ENCODE data around the gene MAP4.
A peak's percentile ranks its signal among the peaks of the same experiment; 100 is the strongest.
"Not testable (repeated sequence)": the region's sequence is repeated elsewhere in the genome, so short reads cannot be mapped to it uniquely, and the experiment has no call there.

The MAP4 gene

GRCh38 chr3:48015431-48016180 is 610 bp downstream of the MAP4 start:
- DNase-seq, result no peak

GRCh38 chr3:48014358-48014757 is 1.9 kb downstream of the MAP4 start:
- no peak for DNase-seq

GRCh38 chr3:48013288-48013980 is 2.8 kb downstream of the MAP4 start:
- no peak for DNase-seq

DNA sequence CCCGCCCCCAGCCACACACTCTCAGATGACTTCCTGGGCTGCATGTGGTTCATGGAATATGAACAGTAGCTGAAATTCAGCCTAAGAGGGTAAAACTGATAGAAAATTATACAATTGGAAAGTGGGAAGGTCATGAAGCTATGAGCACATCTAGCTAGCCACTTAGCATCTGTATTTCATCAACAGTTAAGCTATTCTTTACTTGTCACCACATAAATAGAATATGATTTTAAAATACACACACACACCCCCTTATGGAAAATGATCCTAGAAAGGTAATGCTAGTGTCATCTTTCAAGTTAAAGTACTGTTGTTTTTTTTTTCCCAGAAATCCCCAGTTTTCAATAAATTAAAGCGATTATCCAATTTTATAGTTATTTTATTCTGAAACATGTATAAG is 3.6 kb downstream of the MAP4 start:
- no peak for DNase-seq

- not testable (repeated sequence) for DNase-seq
These were observed 8.2 kb downstream of the MAP4 start for GRCh38 chr3:48008066-48008465.

- not testable (repeated sequence) for DNase-seq
These were observed 8.9 kb downstream of the MAP4 start for GRCh38 chr3:48007361-48007760.

GRCh38 chr3:48006794-48007193 is 9.4 kb downstream of the MAP4 start:
- DNase-seq, result not testable (repeated sequence)

DNA sequence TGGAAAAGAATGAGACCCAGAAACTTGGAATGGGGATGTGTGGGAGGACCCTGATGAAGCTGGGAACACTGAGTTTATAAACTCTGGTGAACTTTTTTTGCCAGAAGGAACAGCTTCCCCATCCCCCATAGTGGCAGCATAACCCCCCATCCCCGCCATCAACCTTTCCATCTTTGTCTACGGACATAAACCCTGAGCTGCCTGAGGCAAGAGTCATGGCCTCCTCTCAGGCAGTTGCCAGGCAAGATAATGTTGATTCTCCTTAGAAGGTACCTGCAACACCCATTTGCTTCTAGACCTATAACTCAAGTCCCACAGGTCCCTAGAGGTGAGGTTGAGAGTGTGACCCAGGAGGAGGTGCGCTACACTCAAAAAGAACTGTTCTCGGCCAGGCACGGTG is 11.5 kb downstream of the MAP4 start:
- no peak for DNase-seq

- no peak for DNase-seq
These were observed 13.4 kb downstream of the MAP4 start for GRCh38 chr3:48002787-48003186.

DNA sequence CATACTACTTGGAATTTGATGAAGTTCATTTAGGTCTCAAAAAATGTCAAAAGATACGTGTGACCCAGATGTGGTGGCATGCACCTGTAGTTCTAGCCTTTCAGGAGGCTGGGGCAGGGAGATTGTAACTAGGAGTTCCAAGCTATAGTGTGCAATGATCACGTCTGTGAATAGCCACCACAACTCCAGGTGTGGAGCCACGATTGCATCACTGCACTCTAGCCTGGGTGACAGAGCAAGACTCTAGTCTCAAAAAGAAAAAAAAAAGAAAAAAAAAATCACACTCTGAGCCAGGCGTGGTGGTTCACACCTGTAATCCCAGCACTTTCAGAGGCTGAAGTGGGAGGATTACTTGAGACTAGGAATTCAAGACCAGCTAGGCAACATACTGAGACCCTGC is 14.2 kb downstream of the MAP4 start:
- DNase-seq, result no peak

DNA sequence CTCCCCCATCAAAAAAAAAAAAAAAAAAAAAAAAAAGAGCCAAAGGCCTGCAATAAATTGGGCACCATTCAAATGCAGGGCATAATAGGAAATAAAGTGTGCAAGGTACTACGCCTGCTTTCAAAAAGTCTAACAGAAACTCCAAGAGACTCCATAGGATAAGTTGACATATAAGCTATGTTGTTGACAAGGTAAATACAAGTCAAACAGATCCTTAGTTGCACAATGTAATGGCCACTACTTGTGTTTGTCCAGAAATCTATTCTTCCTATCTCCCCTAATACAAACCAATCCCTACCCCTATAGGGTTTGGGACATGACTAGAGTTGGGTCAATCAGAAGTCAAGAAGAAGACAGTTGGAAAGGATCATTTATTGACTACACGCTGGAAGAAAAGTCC is 16.0 kb downstream of the MAP4 start:
- DNase-seq, result no peak

- DNase-seq, result no peak
These were observed 19.8 kb downstream of the MAP4 start for GRCh38 chr3:47996440-47996839.

- DNase-seq, result no peak
These were observed 22.0 kb downstream of the MAP4 start for GRCh38 chr3:47994180-47994579.

GRCh38 chr3:47991341-47991740 is 24.9 kb downstream of the MAP4 start:
- DNase-seq, result no peak

- peak; percentile 74 to 80 for DNase-seq
These were observed 26.2 kb downstream of the MAP4 start for GRCh38 chr3:47989981-47990440.

DNA sequence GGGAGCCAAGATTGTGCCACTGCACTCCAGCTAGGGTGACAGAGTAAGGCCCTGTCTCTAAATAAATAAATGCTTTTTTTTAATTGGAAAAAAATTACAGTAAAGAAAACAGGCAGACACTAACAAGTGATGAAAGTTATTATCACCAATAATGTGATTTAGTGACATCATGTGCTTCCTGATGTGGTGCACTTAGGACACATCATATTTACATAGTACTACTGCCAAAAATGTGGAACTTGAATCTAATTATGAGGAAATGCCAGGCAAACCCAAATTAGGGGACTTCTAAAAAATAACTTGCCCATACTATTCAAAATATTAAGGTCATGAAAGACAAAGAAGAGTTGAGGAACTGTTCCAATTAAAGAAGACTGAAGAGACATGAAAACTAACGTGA is 30.8 kb downstream of the MAP4 start:
- no peak for DNase-seq

DNA sequence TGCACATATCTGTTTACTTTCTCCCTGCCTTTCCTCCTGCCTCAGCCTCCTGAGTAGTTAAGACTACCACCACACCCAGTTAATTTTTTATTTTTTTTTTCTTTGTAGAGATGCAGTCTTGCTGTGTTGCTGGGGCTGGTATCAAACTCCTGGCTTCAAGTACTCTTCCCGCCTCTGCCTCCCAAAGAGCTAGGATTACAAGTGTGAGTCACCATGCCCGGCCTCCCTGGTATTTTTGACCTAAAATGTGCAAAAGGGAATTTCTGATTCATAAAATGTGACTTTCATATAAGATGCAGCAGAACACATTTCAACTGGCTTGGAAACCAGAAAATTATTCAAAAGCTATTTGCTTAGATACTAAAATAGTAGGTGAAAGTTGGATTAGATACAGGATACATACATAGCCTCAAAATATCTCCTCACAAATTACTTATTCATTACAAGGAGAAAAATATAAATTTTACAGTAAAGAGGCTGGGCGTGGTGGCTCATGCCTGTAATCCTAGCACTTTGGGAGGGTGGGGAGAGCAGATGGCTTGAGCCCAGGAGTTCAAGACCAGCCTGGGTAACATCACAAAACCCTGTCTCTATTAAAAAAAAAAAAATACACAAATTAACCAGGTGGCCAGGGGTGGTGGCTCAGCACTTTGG is 32.0 kb downstream of the MAP4 start:
- DNase-seq, result no peak

DNA sequence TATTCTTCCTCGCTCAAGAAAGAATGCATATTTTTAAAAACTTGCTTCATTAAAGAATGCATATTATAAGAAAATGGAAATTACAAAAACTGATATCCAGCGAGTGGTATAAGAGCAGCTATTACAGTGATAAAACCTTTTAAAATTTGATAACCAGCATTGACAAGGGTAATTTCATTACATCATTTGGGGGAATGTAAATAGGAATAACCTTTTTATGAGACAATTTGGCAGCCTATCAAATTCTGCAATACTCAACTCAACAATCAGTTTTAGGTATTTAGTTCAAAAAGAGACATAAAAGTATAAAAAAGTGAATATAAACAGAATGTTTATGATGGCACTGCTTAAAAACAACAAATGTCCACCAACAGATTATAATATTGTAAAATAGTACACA is 35.4 kb downstream of the MAP4 start:
- DNase-seq, result no peak

DNA sequence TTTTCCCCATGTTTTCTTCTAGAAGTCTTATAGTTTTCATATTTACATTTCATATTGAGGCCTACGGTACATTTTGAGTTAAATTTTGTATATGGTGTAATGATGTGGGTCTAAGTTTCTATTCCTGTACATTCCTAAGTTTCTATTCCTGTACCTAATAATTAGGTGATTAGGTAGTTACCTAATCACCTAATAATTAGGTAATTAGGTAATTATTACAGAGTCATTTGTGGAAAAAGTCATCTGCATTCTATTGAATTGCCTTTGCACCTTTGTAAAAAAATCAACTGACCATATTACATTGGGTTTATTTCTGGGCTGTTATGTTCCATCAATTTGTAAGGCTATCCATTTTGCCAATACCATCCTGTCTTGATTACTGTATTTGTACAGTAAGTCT is 37.1 kb downstream of the MAP4 start:
- no peak for DNase-seq

DNA sequence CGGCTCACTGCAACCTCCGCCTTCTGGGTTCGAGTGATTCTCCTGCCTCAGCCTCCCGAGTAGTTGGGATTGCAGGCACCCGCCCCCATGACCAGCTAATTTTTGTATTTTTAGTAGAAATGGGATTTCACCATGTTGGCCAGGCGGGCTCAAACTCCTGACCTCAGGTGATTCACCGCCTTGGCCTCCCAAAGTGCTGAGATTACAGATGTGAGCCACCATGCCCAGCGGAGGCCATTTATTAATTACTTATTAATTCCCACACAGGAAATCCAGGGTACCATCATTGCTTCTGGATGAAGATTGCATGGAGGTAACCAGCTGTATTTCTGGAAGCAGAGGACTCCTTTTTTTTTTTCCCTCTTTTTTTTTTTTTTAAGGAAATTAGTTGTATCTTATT is 37.8 kb downstream of the MAP4 start:
- DNase-seq, result no peak

DNA sequence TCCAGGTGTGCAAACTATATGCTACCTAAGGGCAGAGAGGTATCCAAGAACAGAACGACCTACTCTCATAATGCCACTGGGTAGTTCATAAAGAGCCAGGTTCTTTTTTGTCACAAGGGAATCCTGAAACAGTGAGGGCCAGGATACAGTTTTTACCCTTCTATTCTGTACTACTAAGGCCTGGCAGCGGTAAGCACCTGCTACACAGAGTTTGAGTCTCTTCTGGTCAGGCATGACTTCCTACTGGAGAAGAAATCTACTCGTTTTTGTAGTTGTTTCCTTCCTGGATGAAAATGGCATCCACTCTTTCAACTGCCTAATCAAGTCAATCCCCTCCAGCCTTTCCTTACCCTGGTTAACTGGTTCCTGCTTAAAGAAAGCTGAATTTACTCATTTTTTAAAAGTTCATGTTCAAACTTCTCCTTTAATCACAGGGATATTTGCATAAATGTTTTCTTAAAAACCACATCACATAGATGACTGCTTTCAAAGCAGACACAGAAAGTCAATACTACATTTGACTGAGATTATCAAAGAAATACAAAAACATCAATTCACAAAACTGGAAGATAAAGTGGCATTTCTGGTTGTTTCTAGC is 40.0 kb downstream of the MAP4 start:
- DNase-seq, result no peak

DNA sequence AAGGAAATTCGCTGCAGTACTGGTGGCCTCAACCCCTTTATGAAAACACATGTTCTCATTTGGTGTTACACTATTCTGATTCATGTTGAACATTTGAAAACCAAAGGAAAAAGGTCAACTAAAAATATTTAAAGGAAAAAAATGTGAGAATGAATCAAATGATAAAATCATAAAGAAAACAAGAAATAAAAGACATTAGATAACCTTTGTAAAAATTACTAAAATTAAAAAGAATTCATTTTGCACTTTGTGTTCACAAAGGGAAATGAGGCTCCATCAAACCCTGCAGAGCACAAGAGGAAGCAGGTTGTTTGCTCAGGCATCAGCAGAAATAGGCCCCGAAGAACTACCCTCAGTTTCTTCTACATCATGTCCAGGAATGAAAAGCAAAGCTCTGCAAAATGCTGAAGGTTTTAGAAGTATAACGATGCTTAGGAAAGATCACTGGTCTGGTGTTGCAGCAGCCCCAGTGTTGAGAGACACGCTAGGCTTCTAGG is 41.2 kb downstream of the MAP4 start:
- DNase-seq, result no peak

GRCh38 chr3:47971081-47971480 is 45.1 kb downstream of the MAP4 start:
- no peak for DNase-seq

Measured in CD4-positive, alpha-beta T cell treated with Interleukin-1 beta for 1 hour (primary cell).